Loucy (cell line): Measurements from ENCODE around the gene OXER1.

Experiments
- H2AFZ ChIP-seq: fragments of 200-600 bp; sonication (generic); 2 replicates; pipeline ENCODE4 v1.6.0; 2016; ENCODE audit warnings: antibody characterized with exemption, mild to moderate bottlenecking, low read length, moderate library complexity
- H3F3A ChIP-seq: fragments of 200-600 bp; 2 replicates; pipeline ENCODE4 v1.6.0; 2016; ENCODE audit warnings: antibody characterized with exemption, low read depth, mild to moderate bottlenecking
- H3K27me3 ChIP-seq: fragments of 200-600 bp; sonication (generic); 2 replicates; pipeline ENCODE4 v1.6.1; 2014; ENCODE audit warnings: low read length, mild to moderate bottlenecking; ENCODE audit not compliant: insufficient read depth, poor library complexity, severe bottlenecking
- H3K36me3 ChIP-seq: fragments of 200-600 bp; sonication (generic); 2 replicates; pipeline ENCODE4 v1.6.1; 2016; ENCODE audit warnings: low read length; ENCODE audit not compliant: insufficient read depth
- H3K4me1 ChIP-seq: fragments of 200-600 bp; sonication (generic); 2 replicates; pipeline ENCODE4 v1.5.1; 2014; ENCODE audit warnings: low read length, mild to moderate bottlenecking; ENCODE audit not compliant: insufficient read depth, poor library complexity, severe bottlenecking
- H3K4me2 ChIP-seq: fragments of 200-600 bp; sonication (generic); 2 replicates; pipeline ENCODE4 v1.6.0; 2014; ENCODE audit warnings: antibody characterized with exemption, low read length, low read depth, mild to moderate bottlenecking; ENCODE audit not compliant: poor library complexity, severe bottlenecking
- H3K4me3 ChIP-seq: fragments of 200-600 bp; sonication (generic); 2 replicates; pipeline ENCODE4 v1.5.1; 2014; ENCODE audit warnings: low read length, mild to moderate bottlenecking, mixed read lengths; ENCODE audit not compliant: poor library complexity, severe bottlenecking
- H3K79me2 ChIP-seq: fragments of 200-600 bp; sonication (generic); 2 replicates; pipeline ENCODE4 v1.6.1; 2014; ENCODE audit warnings: low read length; ENCODE audit not compliant: insufficient read depth
- H3K9ac ChIP-seq: fragments of 200-600 bp; sonication (generic); 2 replicates; pipeline ENCODE4 v1.6.0; 2014; ENCODE audit warnings: mild to moderate bottlenecking, low read depth, low read length, moderate library complexity; ENCODE audit not compliant: poor library complexity, severe bottlenecking
- H3K9me2 ChIP-seq: fragments of 200-600 bp; sonication (generic); replicated peaks from 2 replicates; pipeline ENCODE4 v1.6.1; 2016; ENCODE audit warnings: low read depth, low read length, mixed read lengths
- H3K9me3 ChIP-seq: fragments of 200-600 bp; sonication (generic); 2 replicates; pipeline ENCODE4 v1.6.1; 2014; ENCODE audit warnings: mild to moderate bottlenecking, antibody characterized with exemption, low read length, low read depth; ENCODE audit not compliant: insufficient read depth
- H4K20me1 ChIP-seq: fragments of 200-600 bp; sonication (generic); 2 replicates; pipeline ENCODE4 v1.6.0; 2014; ENCODE audit warnings: antibody characterized with exemption, low read length, mild to moderate bottlenecking; ENCODE audit not compliant: insufficient read depth, poor library complexity, severe bottlenecking
- CTCF ChIP-seq: fragments of 200-600 bp; sonication (generic); conservative IDR thresholded peaks from 2 replicates; pipeline ENCODE4 v1.5.1; 2014; ENCODE audit warnings: mild to moderate bottlenecking, antibody characterized with exemption, low read length
- EZH2phosphoT487 ChIP-seq: fragments of 200-600 bp; IDR thresholded peaks from 2 replicates; pipeline ENCODE4 v1.6.1; 2018; ENCODE audit warnings: antibody characterized with exemption, mild to moderate bottlenecking, moderate library complexity, borderline replicate concordance

The OXER1 gene

GRCh38 chr2:42777883-42778805, 14.2 kb upstream of the OXER1 start:
- no peaks in the 10 kb centered on the region for H3K9me2 ChIP-seq
- H3F3A ChIP-seq: 0 out of 2 replicates have a peak, but pooled peaks cover 4% of the 10 kb centered on the region
- peaks cover 3% of the 10 kb centered on the region for H3K4me1 ChIP-seq
- no peaks in the 10 kb centered on the region for H4K20me1 ChIP-seq
- no peak overlapping the region for H3K4me3 ChIP-seq
- H2AFZ ChIP-seq: no peak overlapping the region
- TF ChIP-seq EZH2phosphoT487: no peak
- no peak for TF ChIP-seq CTCF
- no peak overlapping the region for H3K9ac ChIP-seq
- no peaks in the 10 kb centered on the region for H3K79me2 ChIP-seq
- H3K9me3 ChIP-seq: peaks cover 8% of the 10 kb centered on the region; the same call in 1 of the 2 replicates
- no peaks in the 10 kb centered on the region for H3K36me3 ChIP-seq
- no peak overlapping the region for H3K4me2 ChIP-seq
- H3K27me3 ChIP-seq: no peaks in the 10 kb centered on the region

GRCh38 chr2:42775810-42776209, 11.9 kb upstream of the OXER1 start:
- Histone ChIP-seq H3K4me2 (no peak overlapping the region), H3K27me3 (no peaks in the 10 kb centered on the region), H3K4me1 (peaks cover 3% of the 10 kb centered on the region), H3F3A (0 out of 2 replicates have a peak, but pooled peaks cover 4% of the 10 kb centered on the region), H3K36me3 (no peaks in the 10 kb centered on the region), H4K20me1 (no peaks in the 10 kb centered on the region), H3K9ac (no peak overlapping the region), H3K4me3 (no peak overlapping the region), H3K79me2 (no peaks in the 10 kb centered on the region), H2AFZ (no peak overlapping the region), H3K9me2 (no peaks in the 10 kb centered on the region), H3K9me3 (peaks cover 8% of the 10 kb centered on the region; the same call in 1 of the 2 replicates)
- TF ChIP-seq CTCF (no peak), EZH2phosphoT487 (no peak)

GRCh38 chr2:42775186-42775585, 11.3 kb upstream of the OXER1 start:
- no peak overlapping the region for H3K4me3 ChIP-seq
- no peaks in the 10 kb centered on the region for H3K79me2 ChIP-seq
- H3K9me3 ChIP-seq: peaks cover 8% of the 10 kb centered on the region; the same call in 1 of the 2 replicates
- H3K9me2 ChIP-seq: no peaks in the 10 kb centered on the region
- no peaks in the 10 kb centered on the region for H4K20me1 ChIP-seq
- TF ChIP-seq CTCF (no peak), EZH2phosphoT487 (no peak)
- H3F3A ChIP-seq: 0 out of 2 replicates have a peak, but pooled peaks cover 4% of the 10 kb centered on the region
- no peaks in the 10 kb centered on the region for H3K27me3 ChIP-seq
- H3K4me1 ChIP-seq: peaks cover 3% of the 10 kb centered on the region
- no peak overlapping the region for H2AFZ ChIP-seq
- no peak overlapping the region for H3K4me2 ChIP-seq
- H3K9ac ChIP-seq: no peak overlapping the region
- H3K36me3 ChIP-seq: no peaks in the 10 kb centered on the region
